Measurements from ENCODE around the gene TULP4. TPM values are rescaled to one million over a fixed set of nuclear protein-coding genes. Genes with fewer than 3 reads are reported as not detected.

Gene TULP4
- total RNA-seq, 6 experiments from 2014 or later: 27.0 to 42.4 (median 32.3) TPM

DNA sequence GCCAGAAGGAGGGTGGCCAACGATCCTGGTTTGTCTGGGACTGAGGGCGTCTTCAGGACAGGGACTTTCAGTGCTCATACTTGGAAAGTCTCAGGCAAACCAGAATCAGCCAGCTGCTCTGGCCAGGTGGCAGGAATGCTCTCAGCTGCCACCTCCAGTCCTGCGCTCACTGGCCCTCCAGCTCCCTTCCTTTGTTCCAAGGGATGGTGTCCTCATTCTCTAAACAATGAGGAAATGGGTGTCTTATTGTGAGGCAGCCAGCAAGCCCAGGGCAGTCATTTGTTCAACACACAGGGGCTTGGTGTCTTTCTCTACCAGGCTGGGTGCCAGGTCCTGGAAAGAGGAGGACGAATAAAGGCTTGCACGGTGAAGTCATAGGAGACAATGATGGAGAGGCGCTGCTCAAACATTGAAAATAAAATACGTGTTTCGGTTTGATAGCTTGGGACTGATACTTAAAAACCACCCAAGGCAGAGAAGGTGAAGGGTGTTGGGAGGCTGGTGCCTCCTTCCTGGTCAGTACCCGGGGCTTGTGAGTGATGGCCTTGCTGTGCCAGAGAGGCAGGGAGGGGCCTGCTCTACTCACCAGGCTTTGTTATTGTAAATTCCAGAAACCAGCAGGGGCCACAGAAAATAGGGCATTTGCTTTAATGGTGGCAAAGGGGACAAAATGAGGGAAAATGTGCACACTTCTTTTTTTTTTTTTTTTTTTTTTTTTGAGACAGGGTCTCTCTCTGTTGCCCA lies 236.3 kb downstream of the TULP4 start:
- no peaks in the 10 kb centered on the region for H3K4me1 ChIP-seq
- TF ChIP-seq POLR2A (IDR thresholded peaks at IDR 0.05): no peak
- peak in 1 of 3 donors; percentile 16 for DNase-seq
- intact Hi-C loops (cut with DNase I): no loop called here
- no peak overlapping the region for H3K27ac ChIP-seq
- H3K9me3 ChIP-seq: no peaks in the 10 kb centered on the region
- no peaks in the 10 kb centered on the region for H3K27me3 ChIP-seq
- H3K4me3 ChIP-seq: no peak overlapping the region
- ATAC-seq: no peak
- WGBS (ENCODE audit: insufficient coverage, low coverage, low lambda C conversion rate, missing lambda C conversion rate): 76% methylated on average over 6 of the region's 9 CpGs
- no peaks in the 10 kb centered on the region for H3K36me3 ChIP-seq

DNA sequence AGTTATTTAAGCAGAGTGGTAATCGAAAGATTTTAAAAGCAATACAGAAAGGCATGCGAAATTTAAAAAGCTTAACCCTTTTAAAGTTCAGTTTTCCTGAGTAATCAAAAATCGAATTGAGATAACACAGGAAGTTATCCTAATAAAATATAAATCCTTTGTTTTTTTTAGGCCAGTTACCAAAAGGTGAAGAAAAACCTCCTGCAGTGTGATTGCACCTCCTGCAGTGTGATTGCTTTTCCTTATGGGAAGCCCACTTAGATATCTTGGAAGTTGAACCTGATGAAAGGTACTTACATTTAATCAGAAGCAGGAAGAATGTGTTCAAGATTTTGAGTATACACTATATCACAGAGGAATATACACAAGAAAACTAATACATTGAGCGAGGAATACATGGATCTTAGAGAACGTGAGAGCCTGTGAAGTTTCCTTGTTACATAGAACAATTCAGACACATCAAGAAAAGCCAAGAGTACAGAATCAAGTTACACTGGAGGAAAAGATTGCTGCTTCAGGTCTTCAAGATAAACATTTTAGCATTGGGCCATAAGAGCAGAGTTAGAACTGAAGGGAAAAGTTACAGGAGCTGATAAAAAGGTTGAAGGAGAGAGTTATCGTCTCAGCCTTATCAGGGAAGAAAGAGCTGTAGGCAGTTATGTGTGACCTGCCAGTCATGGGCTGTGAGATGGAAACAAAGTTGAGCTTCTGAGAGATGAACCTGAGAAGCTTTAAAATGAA lies 240.0 kb downstream of the TULP4 start:
- ATAC-seq (no peak), DNase-seq (no peak)
- Histone ChIP-seq H3K27ac (no peak overlapping the region), H3K27me3 (no peaks in the 10 kb centered on the region), H3K4me3 (no peak overlapping the region), H3K36me3 (no peaks in the 10 kb centered on the region), H3K4me1 (no peaks in the 10 kb centered on the region), H3K9me3 (no peaks in the 10 kb centered on the region)
- WGBS (ENCODE audit: insufficient coverage, low coverage, low lambda C conversion rate, missing lambda C conversion rate): 59% methylated on average over 6 of the region's 6 CpGs
- TF ChIP-seq, protein P1, sequence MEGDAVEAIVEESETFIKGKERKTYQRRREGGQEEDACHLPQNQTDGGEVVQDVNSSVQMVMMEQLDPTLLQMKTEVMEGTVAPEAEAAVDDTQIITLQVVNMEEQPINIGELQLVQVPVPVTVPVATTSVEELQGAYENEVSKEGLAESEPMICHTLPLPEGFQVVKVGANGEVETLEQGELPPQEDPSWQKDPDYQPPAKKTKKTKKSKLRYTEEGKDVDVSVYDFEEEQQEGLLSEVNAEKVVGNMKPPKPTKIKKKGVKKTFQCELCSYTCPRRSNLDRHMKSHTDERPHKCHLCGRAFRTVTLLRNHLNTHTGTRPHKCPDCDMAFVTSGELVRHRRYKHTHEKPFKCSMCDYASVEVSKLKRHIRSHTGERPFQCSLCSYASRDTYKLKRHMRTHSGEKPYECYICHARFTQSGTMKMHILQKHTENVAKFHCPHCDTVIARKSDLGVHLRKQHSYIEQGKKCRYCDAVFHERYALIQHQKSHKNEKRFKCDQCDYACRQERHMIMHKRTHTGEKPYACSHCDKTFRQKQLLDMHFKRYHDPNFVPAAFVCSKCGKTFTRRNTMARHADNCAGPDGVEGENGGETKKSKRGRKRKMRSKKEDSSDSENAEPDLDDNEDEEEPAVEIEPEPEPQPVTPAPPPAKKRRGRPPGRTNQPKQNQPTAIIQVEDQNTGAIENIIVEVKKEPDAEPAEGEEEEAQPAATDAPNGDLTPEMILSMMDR (IDR thresholded peaks at IDR 0.05): no peak
- no peak for TF ChIP-seq POLR2A (IDR thresholded peaks at IDR 0.05)
- intact Hi-C loops (cut with DNase I): no loop called here

DNA sequence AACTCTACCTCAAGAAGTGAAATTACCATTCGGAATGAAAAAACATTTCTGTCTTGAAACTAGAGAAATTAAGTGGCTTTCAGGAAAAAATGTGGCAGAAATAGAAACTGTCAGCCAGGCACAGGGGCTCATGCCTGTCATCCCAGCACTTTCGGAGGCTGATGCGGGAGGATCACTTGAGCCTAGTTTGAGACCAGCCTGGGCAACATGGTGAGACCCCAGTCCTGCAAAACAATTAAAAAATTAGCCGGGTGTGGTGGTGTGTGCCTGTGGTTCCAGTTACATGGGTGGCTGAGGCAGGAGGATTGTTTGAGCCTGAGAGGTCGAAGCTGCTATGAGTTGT lies 240.5 kb downstream of the TULP4 start:
- no peak for TF ChIP-seq POLR2A (IDR thresholded peaks at IDR 0.05)
- TF ChIP-seq, protein P1 (IDR thresholded peaks at IDR 0.05): no peak
- H3K27ac ChIP-seq: no peak overlapping the region
- no peak for ATAC-seq
- H3K4me3 ChIP-seq: no peak overlapping the region
- H3K9me3 ChIP-seq: no peaks in the 10 kb centered on the region
- intact Hi-C loops (cut with DNase I): no loop called here
- peak in 1 of 3 donors; percentile 17 for DNase-seq
- no peaks in the 10 kb centered on the region for H3K27me3 ChIP-seq
- 84% methylated on average over 5 of the region's 5 CpGs for WGBS (ENCODE audit: insufficient coverage, low coverage, low lambda C conversion rate, missing lambda C conversion rate)
- no peaks in the 10 kb centered on the region for H3K36me3 ChIP-seq
- no peaks in the 10 kb centered on the region for H3K4me1 ChIP-seq

DNA sequence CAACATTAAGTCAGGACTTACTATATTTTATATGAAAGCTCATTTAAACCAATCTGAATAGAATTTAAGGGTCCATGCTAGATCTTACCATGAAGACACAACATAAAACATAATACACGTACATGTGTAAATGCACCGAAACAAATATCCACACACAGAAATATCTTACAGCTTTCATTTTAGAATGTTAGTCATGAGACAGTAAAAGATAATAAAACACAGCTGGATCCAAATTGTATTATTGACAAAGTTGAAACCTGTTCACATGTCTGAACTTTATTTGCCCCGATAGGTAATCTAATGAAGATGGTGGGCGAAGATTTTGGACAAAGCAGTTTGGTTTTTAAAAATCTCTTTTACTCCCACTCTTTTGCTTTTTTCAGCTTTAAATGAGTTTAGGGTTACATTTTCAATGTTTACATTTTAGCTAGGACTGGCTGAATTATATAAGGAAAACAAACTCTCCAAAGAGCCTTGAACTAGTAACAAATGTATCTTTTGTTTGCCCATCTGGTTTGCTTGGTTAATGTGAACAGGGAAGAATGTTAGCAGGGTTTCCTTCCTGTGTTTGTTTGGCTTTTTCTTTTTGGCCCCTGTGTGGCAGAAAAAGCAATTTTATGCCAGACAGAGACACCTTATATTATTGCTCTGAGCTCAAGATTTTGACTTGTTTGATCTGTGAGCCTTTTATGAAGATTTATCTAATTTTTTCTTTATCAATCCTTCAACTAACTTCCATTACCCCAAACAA lies 242.5 kb downstream of the TULP4 start:
- no peak overlapping the region for H3K4me3 ChIP-seq
- H3K9me3 ChIP-seq: no peaks in the 10 kb centered on the region
- H3K27me3 ChIP-seq: no peaks in the 10 kb centered on the region
- H3K4me1 ChIP-seq: no peaks in the 10 kb centered on the region
- no peak overlapping the region for H3K27ac ChIP-seq
- intact Hi-C loops (cut with DNase I): no loop called here
- DNase-seq (no peak), ATAC-seq (no peak)
- 96% methylated on average over 4 of the region's 4 CpGs for WGBS (ENCODE audit: insufficient coverage, low coverage, low lambda C conversion rate, missing lambda C conversion rate)
- TF ChIP-seq POLR2A (IDR thresholded peaks at IDR 0.05): no peak
- TF ChIP-seq, protein P1 (IDR thresholded peaks at IDR 0.05): no peak
- H3K36me3 ChIP-seq: no peaks in the 10 kb centered on the region
